Kidney tubule cell (primary cell): ENCODE measurements around the gene ROBO2.

ENCODE experiments used
- DNase-seq: peaks from one replicate; pipeline ENCODE4 v3.0.0-alpha.2; 2018; ENCODE audit warnings: low spot score

Gene ROBO2, protein sequence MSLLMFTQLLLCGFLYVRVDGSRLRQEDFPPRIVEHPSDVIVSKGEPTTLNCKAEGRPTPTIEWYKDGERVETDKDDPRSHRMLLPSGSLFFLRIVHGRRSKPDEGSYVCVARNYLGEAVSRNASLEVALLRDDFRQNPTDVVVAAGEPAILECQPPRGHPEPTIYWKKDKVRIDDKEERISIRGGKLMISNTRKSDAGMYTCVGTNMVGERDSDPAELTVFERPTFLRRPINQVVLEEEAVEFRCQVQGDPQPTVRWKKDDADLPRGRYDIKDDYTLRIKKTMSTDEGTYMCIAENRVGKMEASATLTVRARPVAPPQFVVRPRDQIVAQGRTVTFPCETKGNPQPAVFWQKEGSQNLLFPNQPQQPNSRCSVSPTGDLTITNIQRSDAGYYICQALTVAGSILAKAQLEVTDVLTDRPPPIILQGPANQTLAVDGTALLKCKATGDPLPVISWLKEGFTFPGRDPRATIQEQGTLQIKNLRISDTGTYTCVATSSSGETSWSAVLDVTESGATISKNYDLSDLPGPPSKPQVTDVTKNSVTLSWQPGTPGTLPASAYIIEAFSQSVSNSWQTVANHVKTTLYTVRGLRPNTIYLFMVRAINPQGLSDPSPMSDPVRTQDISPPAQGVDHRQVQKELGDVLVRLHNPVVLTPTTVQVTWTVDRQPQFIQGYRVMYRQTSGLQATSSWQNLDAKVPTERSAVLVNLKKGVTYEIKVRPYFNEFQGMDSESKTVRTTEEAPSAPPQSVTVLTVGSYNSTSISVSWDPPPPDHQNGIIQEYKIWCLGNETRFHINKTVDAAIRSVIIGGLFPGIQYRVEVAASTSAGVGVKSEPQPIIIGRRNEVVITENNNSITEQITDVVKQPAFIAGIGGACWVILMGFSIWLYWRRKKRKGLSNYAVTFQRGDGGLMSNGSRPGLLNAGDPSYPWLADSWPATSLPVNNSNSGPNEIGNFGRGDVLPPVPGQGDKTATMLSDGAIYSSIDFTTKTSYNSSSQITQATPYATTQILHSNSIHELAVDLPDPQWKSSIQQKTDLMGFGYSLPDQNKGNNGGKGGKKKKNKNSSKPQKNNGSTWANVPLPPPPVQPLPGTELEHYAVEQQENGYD (N-terminal part only)

DNA sequence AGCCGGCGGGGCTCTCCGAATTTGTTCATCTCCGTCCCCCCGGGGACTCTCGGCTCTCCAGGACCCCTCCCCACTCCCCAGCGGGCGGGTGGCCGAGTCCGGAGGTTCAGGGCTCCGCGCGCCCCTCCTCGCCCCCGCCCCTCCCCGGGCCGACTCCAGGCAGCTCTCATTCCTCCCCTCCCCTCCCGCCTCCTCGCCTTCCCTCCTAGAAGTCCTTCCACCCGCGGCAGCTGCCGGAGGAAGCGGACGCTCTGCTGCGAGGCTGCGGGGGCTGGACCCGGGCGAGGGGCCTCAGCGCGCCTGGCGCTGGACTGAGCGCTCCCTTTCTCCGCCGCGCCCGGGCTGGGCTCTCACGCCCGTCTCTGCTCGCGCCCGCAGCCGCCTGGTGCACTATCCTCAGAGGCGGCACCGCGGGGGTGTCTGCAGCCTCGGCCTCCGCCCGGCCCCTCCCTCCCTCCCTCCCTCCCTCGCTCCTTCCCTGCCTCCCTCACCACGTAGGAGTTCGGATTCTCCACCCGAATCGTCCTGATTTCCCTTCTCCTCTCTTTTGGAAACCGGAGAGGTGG is at the start of gene ROBO2:
Gene ROBO2, plus strand, starts transcription at position 494 of the 566 bp plus-strand sequence. CDS start 687 bp downstream, outside the sequence.
- peak; percentile 13 for DNase-seq

DNA sequence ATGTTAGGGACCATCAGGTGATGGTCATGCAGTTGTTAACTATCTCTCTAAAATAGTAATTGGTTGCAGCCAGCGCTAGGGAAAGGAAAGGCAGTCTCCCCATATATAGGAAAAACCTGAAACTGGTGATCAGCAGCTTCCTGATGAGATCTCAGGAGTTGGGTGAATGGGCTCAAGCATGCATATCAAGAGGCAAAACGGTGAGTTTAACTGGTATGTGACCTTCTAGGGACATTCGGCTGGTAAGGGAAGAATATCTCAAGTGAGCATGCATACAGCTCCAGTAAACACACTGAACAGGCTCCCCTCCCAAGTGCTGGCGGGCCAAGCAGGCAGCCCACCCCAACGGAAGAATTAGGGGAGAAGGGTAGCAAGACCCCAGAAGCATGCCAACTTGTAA is 49.3 kb upstream of the ROBO2 start:
- DNase-seq, result peak; percentile 36

DNA sequence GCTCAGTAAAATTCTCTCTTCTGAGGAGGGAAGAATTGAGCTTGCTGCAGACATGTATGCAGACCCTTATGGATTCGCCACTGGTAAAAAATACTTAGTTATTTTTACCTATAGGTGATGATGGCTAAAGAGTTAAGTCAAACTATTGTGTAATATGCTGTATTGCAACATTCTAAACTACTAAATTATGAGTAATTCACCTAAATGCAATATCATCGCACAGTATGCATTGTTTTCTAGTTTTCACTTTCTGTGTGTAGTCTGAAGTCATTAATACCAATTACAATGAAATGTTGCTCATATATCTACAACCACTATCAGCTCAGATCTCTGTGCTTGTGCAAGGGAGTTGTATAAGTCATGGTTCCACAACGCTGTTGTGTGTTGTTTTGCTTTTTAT is 48.7 kb upstream of the ROBO2 start:
- DNase-seq, result no peak

DNA sequence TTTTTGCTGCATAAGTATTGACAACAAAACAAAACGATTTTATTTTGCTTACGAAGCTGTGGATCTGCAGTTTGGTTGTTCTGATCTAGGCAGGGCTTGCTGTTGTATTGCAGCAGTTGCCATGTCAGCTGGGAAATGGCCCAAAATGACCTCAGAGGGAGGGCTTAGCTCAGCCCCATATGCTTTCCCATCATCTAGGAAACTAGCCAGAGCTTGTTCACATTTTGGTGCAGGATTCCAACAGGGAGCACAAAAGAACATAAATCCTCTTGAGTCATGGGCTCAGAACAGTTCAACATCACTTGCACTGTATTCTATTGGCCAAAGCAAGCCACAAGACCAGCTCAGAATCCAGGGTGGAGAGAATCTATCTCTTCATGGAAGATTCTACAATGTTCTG is 42.2 kb upstream of the ROBO2 start:
- peak; percentile 8 for DNase-seq

DNA sequence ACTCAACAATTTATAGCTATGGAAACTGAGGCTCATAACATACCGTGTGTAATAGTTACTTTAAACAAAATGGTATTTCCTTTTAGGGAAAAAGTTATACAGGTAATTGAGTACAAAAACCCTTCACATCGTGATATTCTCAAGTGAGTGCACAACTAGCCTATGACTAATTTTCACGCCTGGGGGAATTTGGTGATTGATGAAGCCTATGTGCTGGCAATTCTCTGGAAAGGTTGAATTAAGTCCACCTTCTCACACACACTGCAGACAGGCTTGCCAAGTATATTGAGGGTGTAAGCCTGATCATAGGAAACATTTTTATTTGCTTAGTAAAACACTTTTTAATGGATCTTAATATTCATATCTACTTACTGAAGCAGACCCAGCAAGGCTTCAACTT is 41.3 kb upstream of the ROBO2 start:
- DNase-seq, result peak; percentile 64

DNA sequence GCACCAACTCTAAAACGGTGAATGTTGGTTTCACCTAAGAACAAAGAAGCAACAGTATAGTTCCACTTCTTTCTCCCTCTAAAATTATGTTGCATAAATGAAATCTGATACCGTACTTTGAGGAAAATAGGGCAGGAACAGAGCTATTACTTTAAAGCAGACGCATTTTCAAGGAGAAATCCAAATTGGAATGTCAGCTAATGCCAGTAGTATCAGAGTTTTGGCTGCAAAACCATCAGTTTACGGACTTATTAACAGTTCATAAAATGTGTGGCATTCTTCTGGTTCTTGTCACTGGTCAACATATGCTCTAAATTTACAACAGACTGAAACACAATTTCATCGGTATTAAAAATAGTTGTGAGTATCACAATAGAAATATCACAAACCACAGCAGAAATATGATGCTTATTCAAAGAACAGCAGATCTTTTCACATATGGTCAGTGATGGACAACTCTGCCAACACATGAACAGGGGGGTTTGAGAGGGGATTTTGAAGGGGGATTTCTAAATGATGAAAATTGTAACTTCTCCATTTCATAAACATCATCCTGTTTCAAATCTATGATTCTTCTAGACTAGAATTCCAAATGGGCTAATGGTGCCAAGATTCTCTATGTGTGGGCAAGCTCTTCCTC is 38.7 kb upstream of the ROBO2 start:
- no peak for DNase-seq

DNA sequence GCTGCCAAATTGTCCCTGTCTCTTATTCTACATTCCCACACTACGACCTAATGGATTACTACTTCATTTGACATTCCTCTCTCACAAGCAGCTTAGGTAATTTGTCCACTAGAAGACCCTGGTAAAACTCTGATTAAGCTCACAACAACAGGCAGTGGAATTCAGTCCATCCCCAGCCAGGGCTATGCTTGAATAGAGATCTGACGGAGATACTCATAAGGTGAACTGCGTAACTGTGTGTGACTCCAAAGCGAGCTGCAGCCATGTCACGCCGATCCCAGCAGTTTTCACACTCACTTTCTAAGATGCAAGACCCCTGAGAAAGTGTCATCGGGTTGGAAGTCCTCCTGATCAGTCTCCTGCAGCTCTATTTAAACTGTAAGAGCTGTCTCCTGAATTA is 25.7 kb upstream of the ROBO2 start:
- peak; percentile 28 for DNase-seq

DNA sequence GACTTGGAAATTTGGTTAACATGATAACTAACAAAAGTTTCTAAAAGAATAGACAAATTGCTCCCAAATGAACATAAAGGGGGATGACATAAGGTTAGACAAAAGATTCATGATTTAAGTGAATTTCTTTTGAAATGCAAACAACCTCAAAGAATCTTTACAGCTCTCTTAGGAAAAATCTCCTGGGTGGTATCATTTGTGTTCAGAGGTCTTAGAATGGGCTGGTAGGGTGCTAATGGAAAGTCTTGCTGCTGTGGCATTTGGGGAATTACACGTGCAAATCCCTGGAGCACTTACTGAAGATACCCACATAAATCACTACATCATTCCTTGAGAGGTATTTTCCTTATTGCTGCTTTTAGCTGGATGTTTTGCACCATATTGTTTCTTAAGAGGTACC is 14.4 kb upstream of the ROBO2 start:
- no peak for DNase-seq

DNA sequence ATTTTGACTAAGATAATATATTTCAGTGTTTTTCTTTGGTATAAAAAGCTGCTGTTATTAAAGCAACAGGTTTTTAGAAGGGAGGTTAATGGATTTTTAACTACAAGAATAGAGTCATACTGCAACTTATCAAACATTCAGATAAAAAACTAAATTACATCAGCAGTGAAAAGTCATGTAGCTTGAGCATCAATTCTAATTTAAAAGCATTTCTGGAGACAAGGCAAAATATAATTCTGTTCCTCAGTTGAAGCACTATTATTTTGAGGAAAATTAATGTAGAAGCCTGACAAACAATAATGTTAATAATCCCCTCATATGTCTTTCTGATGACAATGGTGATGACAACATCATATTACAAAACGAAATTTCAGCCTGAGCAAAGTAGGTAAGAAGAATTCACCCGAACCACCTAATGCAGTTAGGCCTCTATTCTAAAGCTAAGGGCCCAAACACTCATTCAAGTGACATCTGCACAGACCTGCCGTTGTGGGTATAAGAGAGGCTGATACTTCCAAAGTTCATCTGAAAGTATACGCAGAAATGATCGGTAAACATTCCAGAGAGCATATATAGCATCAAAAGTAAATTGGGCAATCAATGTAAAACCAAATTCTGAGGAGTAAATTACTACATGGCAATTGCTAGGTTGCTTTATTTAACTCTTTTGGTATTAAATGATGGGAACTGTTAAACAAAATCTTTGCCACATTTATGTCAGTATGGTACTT is 12.8 kb upstream of the ROBO2 start:
- DNase-seq, result no peak

DNA sequence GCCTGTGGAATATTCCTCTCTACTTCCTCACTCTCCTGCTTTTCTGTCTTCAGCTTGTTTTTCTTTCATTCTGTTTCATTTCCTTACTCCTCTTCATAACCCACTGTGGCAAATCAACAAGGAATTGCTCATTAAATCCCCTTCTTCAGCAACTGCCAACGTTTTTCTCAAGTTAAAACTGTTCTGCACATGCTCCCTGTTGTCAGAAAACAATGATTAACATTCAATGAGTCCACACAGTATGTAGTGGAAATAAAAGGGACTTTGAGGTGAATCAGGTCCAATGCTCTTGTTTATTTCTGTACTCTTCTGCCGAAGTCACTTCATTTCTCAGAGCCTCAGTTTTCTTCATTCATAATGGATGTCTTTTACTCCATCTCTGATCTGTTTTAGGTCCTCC is 11.9 kb upstream of the ROBO2 start:
- DNase-seq, result peak; percentile 3

DNA sequence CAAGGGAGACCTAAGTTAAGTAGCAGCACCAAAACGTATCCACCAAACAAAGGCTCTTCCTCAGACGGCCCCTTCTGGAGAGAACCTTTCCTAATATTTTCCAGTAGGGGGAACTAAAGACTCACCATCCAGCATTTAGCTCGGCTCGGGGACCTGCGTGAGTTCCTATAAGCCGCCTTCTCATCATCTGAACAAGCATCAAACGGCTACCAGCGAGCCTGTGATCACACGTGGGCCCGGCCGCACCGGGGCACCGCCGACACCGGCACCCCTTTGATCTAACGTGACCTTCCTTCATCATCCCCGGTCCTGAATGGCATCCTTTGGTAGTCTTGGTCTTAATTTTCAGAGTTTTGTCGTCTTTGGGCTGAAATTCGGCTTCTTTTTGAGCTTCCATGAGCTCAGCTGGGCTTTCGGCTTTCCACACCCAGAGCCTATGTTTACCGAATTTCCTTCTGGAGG is 1.4 kb upstream of the ROBO2 start:
- DNase-seq, result peak; percentile 85

DNA sequence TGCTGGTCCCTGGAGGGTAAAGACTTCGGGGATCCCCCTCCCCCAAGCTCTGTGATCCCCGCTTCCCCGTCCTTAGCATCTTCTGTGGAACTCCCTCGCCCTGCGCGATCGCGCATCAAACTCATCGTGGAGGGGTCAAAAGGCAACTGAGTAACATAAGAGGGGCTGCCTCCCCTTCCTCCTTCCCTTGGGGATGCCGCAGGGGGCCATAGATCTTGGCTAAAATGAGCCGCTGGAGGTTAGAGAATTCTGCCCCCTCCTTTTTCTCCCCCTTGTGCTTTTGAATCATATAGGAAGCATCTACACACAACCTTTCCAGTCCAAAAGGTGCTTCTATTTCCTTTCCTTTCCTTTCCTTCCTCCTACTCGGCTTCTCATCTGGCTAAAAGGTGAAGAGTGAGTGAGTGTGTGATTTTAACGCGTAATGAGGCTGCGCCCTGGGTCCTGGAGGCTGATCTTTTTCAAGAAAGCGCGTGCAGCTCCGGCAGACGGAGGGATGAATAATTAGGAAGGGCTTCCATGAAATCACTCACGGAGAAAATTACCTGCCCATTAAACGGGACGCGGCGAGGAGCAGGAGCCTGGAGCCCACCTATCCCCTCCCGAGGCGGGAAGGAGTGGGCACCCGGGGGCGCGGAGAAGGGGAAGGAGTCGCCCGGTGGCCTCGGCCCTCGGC is 831 bp upstream of the ROBO2 start:
- DNase-seq, result peak; percentile 38

DNA sequence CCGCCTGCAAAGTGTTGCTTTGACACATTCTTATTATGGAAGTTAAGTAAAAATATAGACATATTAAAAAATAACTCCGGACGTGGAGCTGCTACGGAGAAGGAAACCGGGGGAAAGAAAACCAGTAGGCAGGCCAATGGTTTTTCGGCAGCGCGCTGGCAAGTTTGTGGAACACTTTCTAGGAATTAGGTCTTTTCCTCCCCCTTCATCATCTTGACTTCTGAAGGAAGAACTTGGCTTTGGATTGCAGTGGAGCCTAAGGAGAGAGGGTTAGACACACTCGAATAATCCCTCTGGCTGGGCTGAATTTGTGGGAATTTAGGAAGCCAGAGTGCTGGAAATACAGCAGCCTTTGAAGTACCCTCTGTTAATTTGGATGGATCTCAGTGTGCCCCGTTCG is 317 bp downstream of the ROBO2 start:
- DNase-seq, result no peak

DNA sequence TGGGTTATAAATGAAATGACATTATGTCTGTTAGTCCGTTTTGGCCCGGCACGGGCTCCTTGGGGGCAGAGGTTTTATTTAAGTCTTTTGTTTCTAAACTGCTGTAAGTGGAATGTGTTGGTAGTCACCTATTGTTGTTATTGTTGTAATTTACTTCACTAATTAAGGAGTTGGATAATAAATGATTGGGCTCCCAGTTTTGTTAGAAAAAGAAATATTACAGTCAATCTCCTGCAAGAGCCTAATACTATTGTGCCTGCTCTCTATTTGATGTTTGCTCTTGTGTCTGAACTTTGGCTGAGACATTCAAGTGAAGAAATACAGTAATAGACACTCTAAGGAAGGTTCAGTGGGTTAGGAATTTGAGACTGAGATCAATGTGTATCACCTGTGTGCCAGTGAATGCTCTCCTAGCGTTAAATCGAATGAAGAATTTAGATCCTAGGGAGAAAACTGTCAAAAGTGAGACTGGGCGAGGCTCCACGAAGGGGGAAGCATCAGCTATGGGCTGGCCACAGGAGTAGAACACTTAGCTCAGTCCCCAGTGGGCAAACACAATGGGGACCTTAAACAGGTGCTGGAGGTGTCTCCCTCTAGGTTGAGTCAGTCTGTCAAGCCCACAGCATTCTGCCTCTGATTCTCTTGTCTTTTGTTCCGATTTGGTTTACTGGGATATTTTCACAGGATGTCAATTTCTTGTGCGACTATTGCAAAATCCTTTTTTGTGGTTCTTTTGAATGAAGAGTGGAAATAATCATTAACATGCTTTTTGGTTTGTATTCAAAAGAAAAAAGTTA is 1.2 kb downstream of the ROBO2 start:
- no peak for DNase-seq

DNA sequence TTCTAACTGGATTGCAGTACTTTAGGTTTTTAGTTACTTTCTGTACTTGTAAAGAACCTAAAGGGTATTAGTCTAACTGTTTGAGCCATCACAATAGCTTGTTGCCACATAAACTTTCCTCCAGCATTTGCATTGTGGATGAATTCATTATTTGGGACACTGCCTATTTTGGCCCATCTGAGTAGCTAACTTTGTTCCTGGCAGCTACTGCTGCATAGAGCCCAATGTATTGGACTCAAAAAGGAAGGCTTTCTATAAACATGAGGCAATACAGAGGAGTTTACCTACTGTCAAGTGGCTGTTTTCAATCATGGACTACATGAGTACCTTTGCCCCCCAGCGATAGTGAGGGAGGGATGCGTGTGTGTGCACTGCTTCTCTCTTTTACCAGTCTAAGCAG is 1.9 kb downstream of the ROBO2 start:
- DNase-seq, result no peak

DNA sequence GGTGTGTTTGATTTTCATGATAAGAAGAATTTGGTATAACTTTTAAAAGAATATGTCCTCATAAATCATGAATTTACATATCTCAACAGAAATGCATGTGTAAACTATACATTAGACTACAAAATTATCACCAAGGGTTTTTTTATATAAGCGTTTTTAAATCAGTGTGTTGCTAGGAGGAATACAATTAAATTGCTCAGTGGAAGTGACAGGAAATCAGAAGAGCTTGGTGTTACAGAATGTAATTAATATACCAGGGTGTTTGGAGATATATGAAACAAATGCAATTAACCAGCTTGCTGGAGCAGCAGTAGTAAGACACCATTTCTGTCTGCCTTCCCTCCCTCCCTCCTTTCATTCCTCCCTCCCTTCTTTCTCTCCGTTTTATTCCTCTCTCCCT is 2.4 kb downstream of the ROBO2 start:
- DNase-seq, result no peak

DNA sequence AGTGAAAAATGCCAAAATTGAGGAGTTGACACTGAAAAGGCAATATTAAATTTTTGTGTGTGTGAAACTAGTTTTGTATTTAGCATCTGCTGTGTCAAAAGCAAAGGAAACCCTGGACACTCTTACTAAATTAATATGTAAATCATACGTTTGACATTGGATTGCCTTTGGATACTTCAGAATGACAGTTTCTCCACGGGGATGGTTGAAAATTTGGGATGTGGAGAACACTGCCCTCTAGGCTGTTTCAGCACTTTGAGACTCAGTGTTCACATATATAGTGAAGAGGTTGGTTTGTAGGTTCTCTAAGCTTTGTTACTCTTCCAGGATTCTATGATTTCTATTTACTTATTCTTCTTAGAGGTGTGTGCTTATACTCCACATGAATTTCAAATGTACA is 3.0 kb downstream of the ROBO2 start:
- no peak for DNase-seq

DNA sequence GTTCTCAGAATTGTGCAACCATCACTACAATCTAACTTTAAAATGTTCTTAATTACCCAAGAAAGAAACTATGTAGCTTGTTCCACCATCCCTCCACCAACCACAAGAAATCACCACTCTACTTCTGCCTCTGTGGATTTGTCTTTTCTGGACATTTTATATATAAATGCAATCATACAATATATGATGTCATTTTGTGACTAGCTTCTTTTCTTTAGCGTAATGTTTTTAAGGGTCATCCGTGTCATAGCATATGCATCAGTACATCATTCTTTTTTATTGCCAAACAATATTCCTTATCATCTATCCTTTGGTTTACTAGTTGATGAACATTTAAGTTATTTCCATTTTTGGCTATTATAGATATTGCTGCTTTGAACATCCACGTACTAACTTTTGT is 5.8 kb downstream of the ROBO2 start:
- no peak for DNase-seq

DNA sequence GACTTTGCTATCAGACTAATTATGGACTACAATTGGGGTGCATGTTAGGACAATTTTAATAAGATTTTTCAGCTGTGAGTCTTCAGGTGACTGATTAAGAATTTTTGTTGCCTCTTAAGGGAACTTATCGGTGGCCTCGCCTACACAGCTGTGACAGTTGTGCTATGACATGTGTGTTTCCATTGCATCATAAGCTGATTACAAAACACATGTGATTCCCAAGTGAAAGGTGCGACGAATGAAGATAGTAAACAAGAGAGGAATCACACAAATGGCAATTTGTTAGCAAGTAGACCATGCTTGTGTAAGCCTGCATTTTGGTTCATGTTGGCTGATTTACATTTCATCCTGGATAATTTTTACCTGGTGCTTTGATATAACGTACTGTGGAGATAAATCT is 8.3 kb downstream of the ROBO2 start:
- DNase-seq, result no peak

DNA sequence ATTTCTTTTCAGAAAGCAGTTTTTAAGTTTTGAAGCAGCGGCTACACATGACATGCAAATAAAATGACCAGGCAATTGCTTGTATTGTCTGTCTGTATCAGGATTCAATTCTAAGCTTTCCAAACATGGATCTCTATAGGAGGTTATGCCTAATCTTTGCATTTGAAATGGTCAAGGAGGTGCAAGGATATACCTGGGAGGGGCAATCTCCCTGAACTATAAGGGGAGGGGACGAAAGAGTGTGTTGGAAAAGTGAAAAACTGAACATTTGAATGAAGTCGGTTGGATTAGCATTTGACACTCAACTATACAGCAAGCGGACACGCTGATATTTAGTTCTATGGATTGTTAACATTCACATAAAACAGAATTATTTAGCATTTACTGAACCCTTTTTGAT is 11.7 kb downstream of the ROBO2 start:
- no peak for DNase-seq
